Kidney epithelial cell (primary cell): ENCODE measurements around the gene SYNDIG1. TPM values are rescaled to one million over a fixed set of nuclear protein-coding genes. Genes with fewer than 3 reads are reported as not detected.

Source experiments
- DNase-seq: peaks from one replicate; pipeline ENCODE4 v3.0.0-alpha.2; 2010; ENCODE audit warnings: low read depth
- H3K27me3 ChIP-seq: 2 replicates; pipeline ENCODE4 v1.6.0; 2011; ENCODE audit warnings: low read length; ENCODE audit not compliant: control insufficient read depth, insufficient read depth
- H3K36me3 ChIP-seq: 2 replicates; pipeline ENCODE4 v1.5.1; 2011; ENCODE audit warnings: low read length; ENCODE audit not compliant: control insufficient read depth, insufficient read depth
- H3K4me3 ChIP-seq: 2 replicates; pipeline ENCODE4 v1.5.1; 2011; ENCODE audit warnings: low read depth, mild to moderate bottlenecking, control low read depth, low read length
- CTCF ChIP-seq: IDR thresholded peaks from 2 replicates; pipeline ENCODE4 v1.5.1; 2011; ENCODE audit warnings: mild to moderate bottlenecking, moderate library complexity, low read length, control low read depth, inconsistent platforms; ENCODE audit not compliant: insufficient read depth, poor library complexity, severe bottlenecking
- total RNA-seq: library from RNA; depleted of rRNA; stranded (reverse); fragments of >200 nt; gene quantifications from 2 replicates; pipeline ENCODE4 v1.2.3, GENCODE V29; 2015

Gene SYNDIG1
- total RNA-seq, 1 donor from 2014 or later, result 0.67 TPM

- no peak for DNase-seq
Measured at GRCh38 chr20:24676353-24676977, 207.0 kb downstream of the SYNDIG1 start.

GRCh38 chr20:24676978-24677370 lies 207.5 kb downstream of the SYNDIG1 start:
- Histone ChIP-seq H3K36me3 (no peaks in the 10 kb centered on the region), H3K27me3 (no peaks in the 10 kb centered on the region), H3K4me3 (no peak overlapping the region)
- no peak for TF ChIP-seq CTCF
- no peak for DNase-seq

More at GRCh38 chr20:24676353-24676977, 207.0 kb downstream of the SYNDIG1 start:
- no peaks in the 10 kb centered on the region for H3K36me3 ChIP-seq
- no peaks in the 10 kb centered on the region for H3K27me3 ChIP-seq
- no peak overlapping the region for H3K4me3 ChIP-seq
- no peak for TF ChIP-seq CTCF

- H3K27me3 ChIP-seq, result no peaks in the 10 kb centered on the region
- TF ChIP-seq CTCF, result no peak
- no peaks in the 10 kb centered on the region for H3K36me3 ChIP-seq
- DNase-seq, result no peak
- H3K4me3 ChIP-seq, result no peak overlapping the region
Measured at GRCh38 chr20:24677626-24678315, 208.3 kb downstream of the SYNDIG1 start.

- no peak for DNase-seq
- H3K4me3 ChIP-seq, result no peak overlapping the region
- no peaks in the 10 kb centered on the region for H3K36me3 ChIP-seq
- TF ChIP-seq CTCF, result no peak
- H3K27me3 ChIP-seq, result no peaks in the 10 kb centered on the region
Measured at GRCh38 chr20:24678351-24679106, 209.1 kb downstream of the SYNDIG1 start.

GRCh38 chr20:24679448-24680047 lies 210.1 kb downstream of the SYNDIG1 start:
- Histone ChIP-seq H3K36me3 (no peaks in the 10 kb centered on the region), H3K27me3 (no peaks in the 10 kb centered on the region), H3K4me3 (no peak overlapping the region)
- TF ChIP-seq CTCF, result no peak
- no peak for DNase-seq
